Measurements from ENCODE around the gene THSD7A. TPM values are rescaled to one million over a fixed set of nuclear protein-coding genes. Genes with fewer than 3 reads are reported as not detected.

Gene THSD7A
- total and polyA plus RNA-seq, 2 of the 4 experiments (the other 2 are of a cell fraction): 0.02 to 0.18 TPM

GRCh38 chr7:11751315-11751714, 80.7 kb downstream of the THSD7A start:
- Histone ChIP-seq H3K27ac (ENCODE audit: insufficient read depth, low read length) (no peak overlapping the region), H3K9me3 (ENCODE audit: control insufficient read depth, insufficient read depth, low read length) (no peaks in the 10 kb centered on the region), H3K4me2 (ENCODE audit: low read depth, low read length) (no peak overlapping the region), H2AK9ac (replicated peaks; ENCODE audit: low read depth, low read length, poor library complexity) (no peak overlapping the region), H3K23ac (ENCODE audit: low read depth, low read length) (no peak overlapping the region), H4K91ac (ENCODE audit: insufficient read depth, low read depth, low read length) (no peak overlapping the region), H3K56ac (ENCODE audit: extremely low read depth, insufficient read depth, low read length) (no peak overlapping the region), H4K8ac (ENCODE audit: low read depth in 2 of 2, low read length in 2 of 2) (no peak overlapping the region), H3K36me3 (ENCODE audit: control insufficient read depth, insufficient read depth, low read length) (no peaks in the 10 kb centered on the region), H2AFZ (replicated peaks; ENCODE audit: low read length, poor library complexity) (no peak overlapping the region), H2BK5ac (ENCODE audit: low read depth, low read length, poor library complexity, severe bottlenecking) (no peak overlapping the region), H3K27me3 (ENCODE audit: control insufficient read depth, insufficient read depth, low read length) (no peaks in the 10 kb centered on the region), H3K9ac (ENCODE audit: low read depth, low read length) (no peak overlapping the region), H3K14ac (replicated peaks; ENCODE audit: low read depth, low read length) (no peak overlapping the region), H2BK120ac (ENCODE audit: low read depth, low read length) (no peak overlapping the region), H2BK15ac (ENCODE audit: low read depth, low read length) (no peak overlapping the region), H3K4ac (ENCODE audit: low read depth, low read length) (no peak overlapping the region), H3K4me1 (ENCODE audit: control insufficient read depth, insufficient read depth, low read length) (no peaks in the 10 kb centered on the region), H3K9me1 (ENCODE audit: insufficient read depth, low read length) (no peaks in the 10 kb centered on the region), H3K79me1 (ENCODE audit: low read depth in 1 of 2, low read length in 2 of 2) (no peaks in the 10 kb centered on the region), H4K5ac (ENCODE audit: low read depth, low read length) (no peak overlapping the region), H2BK20ac (ENCODE audit: low read depth, low read length) (no peak overlapping the region), H3K18ac (ENCODE audit: low read depth, low read length) (no peak overlapping the region), H2AK5ac (ENCODE audit: low read depth, low read length) (no peak overlapping the region), H3K4me3 (ENCODE audit: insufficient read depth, low read depth, low read length) (no peak overlapping the region), H4K20me1 (ENCODE audit: insufficient read depth, low read length) (no peaks in the 10 kb centered on the region)
- DNase-seq (no peak), ATAC-seq (ENCODE audit: low read depth) (no peak)
- dilution Hi-C loops (cut with HindIII; ENCODE audit: low sequenced_read_pairs, unreplicated experiment) (no loop called here), in situ Hi-C loops (cut with MboI; ENCODE audit: low sequenced_read_pairs) (no loop called here), intact Hi-C loops (cut with micrococcal nuclease) (no loop called here)
- no TSS peak for BruUV-seq (replicated peaks)
- POLR2A ChIA-PET (ENCODE audit: unreplicated experiment): no interaction called here
- CTCF ChIA-PET: interaction anchor here (0.6 kb wide), 1 partner anchor 737 kb away, joined by 3 read pairs; no protein-coding TSS in a partner anchor
- no CpG with 5 or more reads among the region's 2 CpGs for WGBS, 2 experiments (ENCODE audit: extremely low coverage in 2 of 2, insufficient read length in 1 of 2)
- TF ChIP-seq CEBPB (IDR thresholded peaks at IDR 0.05; ENCODE audit: low read depth, low read length): no peak
- TF ChIP-seq RCOR1 (IDR thresholded peaks at IDR 0.05; ENCODE audit: insufficient replicate concordance, low read length): no peak
- TF ChIP-seq CHD1 (IDR thresholded peaks at IDR 0.05; ENCODE audit: low read depth, low read length): no peak
- TF ChIP-seq MAFK (IDR thresholded peaks at IDR 0.05; ENCODE audit: low read depth, low read length): no peak
- TF ChIP-seq FOS (IDR thresholded peaks at IDR 0.05; ENCODE audit: low read depth, low read length): no peak
- TF ChIP-seq BHLHE40 (IDR thresholded peaks at IDR 0.05; ENCODE audit: low read depth, low read length): no peak
- TF ChIP-seq MXI1 (IDR thresholded peaks at IDR 0.05; ENCODE audit: borderline replicate concordance, low read depth, low read length): no peak
- TF ChIP-seq RAD21 (IDR thresholded peaks at IDR 0.05; ENCODE audit: low read length): no peak
- no peak for TF ChIP-seq MAZ (IDR thresholded peaks at IDR 0.05; ENCODE audit: borderline replicate concordance, low read depth, low read length)
- TF ChIP-seq ELK1 (IDR thresholded peaks at IDR 0.05; ENCODE audit: borderline replicate concordance, low read depth, low read length): no peak
- TF ChIP-seq RFX5 (IDR thresholded peaks at IDR 0.05; ENCODE audit: low read depth, low read length): no peak
- TF ChIP-seq NFE2L2 (IDR thresholded peaks at IDR 0.05; ENCODE audit: low read depth, low read length): no peak
- TF ChIP-seq POLR2A (IDR thresholded peaks at IDR 0.05; ENCODE audit: low read depth, low read length): no peak
- no peak for TF ChIP-seq USF2 (IDR thresholded peaks at IDR 0.05; ENCODE audit: low read depth, low read length)
- no peak for TF ChIP-seq SMC3 (IDR thresholded peaks at IDR 0.05; ENCODE audit: low read depth, low read length)
- no peak for TF ChIP-seq CTCF (conservative IDR thresholded peaks at IDR 0.05; ENCODE audit: low read depth, low read length)

Measured in IMR-90 (cell line).